Measurements from ENCODE around the gene ITGB4.

ITGB4 gene

GRCh38 chr17:75783803-75784472 lies 62.7 kb downstream of the ITGB4 start:
- Histone ChIP-seq H3K79me2 (ENCODE audit: low read length) (peaks cover 43% of the 10 kb centered on the region), H2AFZ (ENCODE audit: low read length) (peak overlapping the region; percentile 77)
- TF ChIP-seq CTCF (IDR thresholded peaks at IDR 0.05; ENCODE audit: low read length), result no peak

GRCh38 chr17:75784473-75785015 lies 63.3 kb downstream of the ITGB4 start, which contains the start of gene UNK:
TSS of gene UNK (plus strand) at chr17:75784806. CDS start at chr17:75784881, 75 bp downstream.
- DNase-seq, result peak; percentile 99
- Histone ChIP-seq H3K27ac (ENCODE audit: low read length) (peak within 1 kb of the TSS; percentile 93), H3K9ac (ENCODE audit: low read length) (peak within 1 kb of the TSS; percentile 98), H3K9me3 (replicated peaks; ENCODE audit: insufficient read depth, low read length) (no peaks in the 10 kb centered on the region), H3K4me1 (ENCODE audit: low read length) (peaks cover 30% of the 10 kb centered on the region), H3K9me2 (replicated peaks; ENCODE audit: insufficient read depth, low read length) (no peaks in the 10 kb centered on the region), H3K79me2 (ENCODE audit: low read length) (peaks cover 43% of the 10 kb centered on the region), H3K4me2 (ENCODE audit: low read depth, low read length) (peak within 1 kb of the TSS; percentile 90), H3K4me3 (ENCODE audit: low read length) (peak within 1 kb of the TSS; percentile 78), H4K20me1 (ENCODE audit: insufficient read depth, low read length) (no peaks in the 10 kb centered on the region), H3K36me3 (replicated peaks; ENCODE audit: insufficient read depth, low read length) (no peaks in the 10 kb centered on the region), H3K27me3 (replicated peaks; ENCODE audit: insufficient read depth, low read length) (no peaks in the 10 kb centered on the region), H3F3A (ENCODE audit: insufficient read depth, low read length) (peaks cover 26% of the 10 kb centered on the region), H2AFZ (ENCODE audit: low read length) (peak within 1 kb of the TSS; percentile 77)
- TF ChIP-seq EZH2phosphoT487 (IDR thresholded peaks at IDR 0.05; ENCODE audit: low read length) (no peak), EZH2 (optimal IDR thresholded peaks at IDR 0.05; ENCODE audit: low read depth, low read length) (no peak), CTCF (IDR thresholded peaks at IDR 0.05; ENCODE audit: low read length) (no peak)

More at GRCh38 chr17:75783803-75784472, 62.7 kb downstream of the ITGB4 start:
- Histone ChIP-seq H3K27me3 (replicated peaks; ENCODE audit: insufficient read depth, low read length) (no peaks in the 10 kb centered on the region), H3K4me2 (ENCODE audit: low read depth, low read length) (peak overlapping the region; percentile 90), H3F3A (ENCODE audit: insufficient read depth, low read length) (peaks cover 29% of the 10 kb centered on the region), H3K4me3 (ENCODE audit: low read length) (peak overlapping the region; percentile 78), H3K9ac (ENCODE audit: low read length) (peak overlapping the region; percentile 98), H3K27ac (ENCODE audit: low read length) (peak overlapping the region; percentile 93), H4K20me1 (ENCODE audit: insufficient read depth, low read length) (peaks cover 5% of the 10 kb centered on the region), H3K9me2 (replicated peaks; ENCODE audit: insufficient read depth, low read length) (no peaks in the 10 kb centered on the region), H3K36me3 (replicated peaks; ENCODE audit: insufficient read depth, low read length) (no peaks in the 10 kb centered on the region), H3K4me1 (ENCODE audit: low read length) (peaks cover 30% of the 10 kb centered on the region), H3K9me3 (replicated peaks; ENCODE audit: insufficient read depth, low read length) (no peaks in the 10 kb centered on the region)
- no peak for DNase-seq

GRCh38 chr17:75785016-75785890 lies 64.0 kb downstream of the ITGB4 start:
- Histone ChIP-seq H3K36me3 (replicated peaks; ENCODE audit: insufficient read depth, low read length) (no peaks in the 10 kb centered on the region), H3K79me2 (ENCODE audit: low read length) (peaks cover 48% of the 10 kb centered on the region), H3K27ac (ENCODE audit: low read length) (peak overlapping the region; percentile 93), H3K27me3 (replicated peaks; ENCODE audit: insufficient read depth, low read length) (no peaks in the 10 kb centered on the region), H3K4me1 (ENCODE audit: low read length) (peaks cover 30% of the 10 kb centered on the region), H3K4me2 (ENCODE audit: low read depth, low read length) (peak overlapping the region; percentile 90), H4K20me1 (ENCODE audit: insufficient read depth, low read length) (no peaks in the 10 kb centered on the region), H3K9me3 (replicated peaks; ENCODE audit: insufficient read depth, low read length) (no peaks in the 10 kb centered on the region), H3K9me2 (replicated peaks; ENCODE audit: insufficient read depth, low read length) (no peaks in the 10 kb centered on the region), H3K9ac (ENCODE audit: low read length) (peak overlapping the region; percentile 98), H3K4me3 (ENCODE audit: low read length) (peak overlapping the region; percentile 78), H3F3A (ENCODE audit: insufficient read depth, low read length) (peaks cover 26% of the 10 kb centered on the region), H2AFZ (ENCODE audit: low read length) (peak overlapping the region; percentile 4; the same call in 1 of the 2 replicates)
- peak; percentile 90 for DNase-seq
- no peak for TF ChIP-seq EZH2phosphoT487 (IDR thresholded peaks at IDR 0.05; ENCODE audit: low read length)
- no peak for TF ChIP-seq EZH2 (optimal IDR thresholded peaks at IDR 0.05; ENCODE audit: low read depth, low read length)
- TF ChIP-seq CTCF (IDR thresholded peaks at IDR 0.05; ENCODE audit: low read length), result no peak
